GM21367 (cell line): ENCODE results near the gene STON1.
"Not testable (repeated sequence)": the region's sequence is repeated elsewhere in the genome, so short reads cannot be mapped to it uniquely, and the experiment has no call there.

ENCODE experiments used
- ATAC-seq: cut with Tn5 transposase; IDR thresholded peaks from one replicate; pipeline ENCODE4 v1.9.1; 2021; ENCODE audit not compliant: unreplicated experiment

The STON1 gene

GRCh38 chr2:48617618-48618017 lies 87.7 kb downstream of the STON1 start, which contains the start of gene GTF2A1L:
GTF2A1L (plus strand) TSS chr2:48617856; CDS start chr2:48617875, 19 bp downstream.
- no peak for ATAC-seq

GRCh38 chr2:48619526-48619925 lies 89.6 kb downstream of the STON1 start:
- ATAC-seq = no peak

DNA sequence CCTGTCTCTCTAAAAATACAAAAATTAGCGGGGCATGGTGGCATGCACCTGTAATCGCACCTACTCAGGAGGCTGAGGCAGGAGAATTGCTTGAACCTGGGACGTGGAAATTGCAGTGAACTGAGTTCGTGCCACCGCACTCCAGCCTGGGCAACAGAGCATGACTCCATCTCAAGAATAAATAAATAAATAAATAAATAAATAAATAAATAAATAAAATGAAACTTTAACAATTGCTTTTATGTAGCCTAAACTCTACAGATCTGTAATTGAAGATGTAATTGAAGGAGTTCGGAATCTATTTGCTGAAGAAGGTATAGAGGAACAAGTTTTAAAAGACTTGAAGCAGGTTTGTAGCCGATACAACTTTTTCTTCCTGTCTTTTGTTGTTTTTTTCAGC lies 90.7 kb downstream of the STON1 start:
- ATAC-seq = no peak

DNA sequence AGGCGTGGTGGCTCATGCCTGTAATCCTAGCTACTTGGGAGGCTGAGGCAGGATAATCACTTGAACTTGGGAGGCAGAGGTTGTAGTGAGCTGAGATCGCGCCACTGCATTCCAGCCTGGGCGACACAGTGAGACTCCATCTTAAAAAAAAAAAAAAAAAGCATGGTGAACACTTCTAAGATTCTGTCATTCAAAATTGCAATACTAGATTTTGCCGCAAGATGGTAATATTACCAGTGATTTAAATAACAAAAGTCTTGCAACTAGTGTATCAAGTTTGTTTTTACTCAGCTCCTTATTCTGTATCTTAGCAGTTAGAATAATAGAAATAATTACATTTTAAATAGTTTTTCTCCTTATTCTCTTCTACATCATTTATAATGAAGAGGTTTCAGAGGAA lies 92.7 kb downstream of the STON1 start:
- not testable (repeated sequence) for ATAC-seq

GRCh38 chr2:48624696-48625095 lies 94.7 kb downstream of the STON1 start:
- ATAC-seq = no peak

DNA sequence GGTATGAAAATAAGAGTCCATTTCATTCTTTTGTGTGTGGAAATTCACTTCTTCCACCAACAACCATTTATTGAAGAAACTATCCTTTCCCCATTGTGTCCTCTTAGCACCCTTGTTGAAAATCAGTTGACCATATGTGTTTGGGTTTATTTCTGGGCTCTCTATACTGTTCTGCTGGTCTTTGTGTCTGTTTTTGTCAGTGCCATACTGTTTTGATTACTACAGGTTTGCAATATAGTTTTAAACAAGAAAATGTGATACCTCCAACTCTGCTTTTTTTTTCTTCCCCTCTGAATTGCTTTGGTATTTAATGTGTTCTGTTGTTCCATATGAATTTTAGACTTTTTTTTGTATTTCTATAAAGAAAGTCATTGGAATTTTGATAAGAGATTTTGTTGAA lies 96.1 kb downstream of the STON1 start:
- ATAC-seq = no peak

DNA sequence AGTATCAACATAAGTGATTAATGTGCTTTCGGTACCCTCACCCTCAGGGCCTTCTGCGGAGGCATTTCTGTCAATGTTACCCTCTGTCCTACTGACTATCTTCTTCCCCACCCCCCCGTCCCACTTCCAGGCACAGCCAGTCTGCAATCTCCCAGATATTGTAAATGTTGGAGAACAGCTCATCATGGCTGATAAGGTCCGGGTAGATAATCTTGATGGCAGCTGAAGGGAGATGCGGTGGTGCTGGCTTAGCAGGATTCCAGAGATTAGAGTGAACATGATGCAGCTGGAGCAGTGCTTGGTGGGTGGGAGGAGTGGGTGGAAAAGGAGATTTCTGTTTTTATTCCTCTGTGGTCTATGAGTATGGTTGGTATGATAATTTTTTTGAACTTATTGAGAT lies 103.2 kb downstream of the STON1 start:
- no peak for ATAC-seq

GRCh38 chr2:48635786-48636185 lies 105.8 kb downstream of the STON1 start:
- no peak for ATAC-seq

DNA sequence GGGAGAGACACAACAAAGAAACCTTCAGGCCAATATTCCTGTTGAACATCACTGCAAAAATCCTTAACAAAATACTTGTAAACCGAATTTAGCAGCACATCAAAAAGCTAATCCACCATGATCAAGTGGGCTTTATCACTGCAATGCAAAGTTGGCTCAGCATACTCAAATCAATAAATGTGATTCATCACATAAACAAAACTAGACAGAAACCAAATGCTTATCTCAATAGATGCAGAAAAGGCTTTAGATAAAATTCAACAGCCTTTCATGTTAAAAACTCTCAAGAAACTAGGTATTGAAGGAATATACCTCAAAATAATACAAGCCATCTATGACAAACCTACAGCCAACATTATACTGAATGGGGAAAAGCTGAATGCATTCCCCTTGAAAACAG lies 108.3 kb downstream of the STON1 start:
- ATAC-seq = no peak
